ENCODE data around the gene SMTN.
"Not testable (repeated sequence)": the region's sequence is repeated elsewhere in the genome, so short reads cannot be mapped to it uniquely, and the experiment has no call there.

SMTN gene

DNA sequence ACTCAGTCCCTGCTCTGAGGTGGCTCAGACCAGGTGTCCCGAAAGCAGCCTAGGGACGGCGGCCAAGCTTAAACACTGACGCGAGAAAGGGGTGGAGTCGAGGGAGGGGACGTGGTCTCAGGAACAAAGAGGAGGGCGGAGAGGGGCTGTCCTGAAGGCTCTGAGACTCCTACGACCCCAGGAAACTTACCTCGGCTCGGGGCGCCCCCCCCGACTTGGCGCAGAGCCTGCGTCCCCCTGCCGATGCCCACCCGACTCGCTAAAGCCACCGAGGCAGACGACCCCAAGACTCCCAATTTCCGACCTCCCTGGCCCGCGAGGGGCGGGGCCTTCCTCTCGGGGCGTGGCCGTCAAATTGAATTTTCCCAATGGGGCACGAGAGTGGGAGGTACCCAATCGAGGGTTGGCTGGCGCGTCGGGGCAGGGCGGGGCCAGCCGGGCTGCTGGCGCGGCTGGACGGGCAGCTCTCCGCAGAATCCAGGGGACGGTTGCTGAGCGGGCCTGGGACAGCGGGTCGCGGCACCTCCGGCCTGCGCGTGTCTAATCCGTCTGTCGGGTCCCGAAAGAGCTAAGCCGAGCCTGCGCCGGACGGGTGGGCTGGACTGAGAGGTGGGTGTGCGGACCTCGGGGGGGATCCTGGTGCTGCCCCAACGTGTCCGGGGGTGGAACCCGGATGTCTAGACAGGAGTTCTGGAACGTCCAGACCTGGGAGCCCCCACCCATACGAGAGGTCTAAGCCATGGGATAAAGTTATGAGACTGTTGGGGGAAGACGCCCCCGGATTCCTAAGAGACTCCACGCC lies at the start of gene SMTN:
Gene SMTN (plus strand): TSS at position 471 of the 802 bp plus-strand sequence. CDS start 1,941 bp downstream, outside the sequence.
- peak; percentile 91 to 93 for DNase-seq

DNA sequence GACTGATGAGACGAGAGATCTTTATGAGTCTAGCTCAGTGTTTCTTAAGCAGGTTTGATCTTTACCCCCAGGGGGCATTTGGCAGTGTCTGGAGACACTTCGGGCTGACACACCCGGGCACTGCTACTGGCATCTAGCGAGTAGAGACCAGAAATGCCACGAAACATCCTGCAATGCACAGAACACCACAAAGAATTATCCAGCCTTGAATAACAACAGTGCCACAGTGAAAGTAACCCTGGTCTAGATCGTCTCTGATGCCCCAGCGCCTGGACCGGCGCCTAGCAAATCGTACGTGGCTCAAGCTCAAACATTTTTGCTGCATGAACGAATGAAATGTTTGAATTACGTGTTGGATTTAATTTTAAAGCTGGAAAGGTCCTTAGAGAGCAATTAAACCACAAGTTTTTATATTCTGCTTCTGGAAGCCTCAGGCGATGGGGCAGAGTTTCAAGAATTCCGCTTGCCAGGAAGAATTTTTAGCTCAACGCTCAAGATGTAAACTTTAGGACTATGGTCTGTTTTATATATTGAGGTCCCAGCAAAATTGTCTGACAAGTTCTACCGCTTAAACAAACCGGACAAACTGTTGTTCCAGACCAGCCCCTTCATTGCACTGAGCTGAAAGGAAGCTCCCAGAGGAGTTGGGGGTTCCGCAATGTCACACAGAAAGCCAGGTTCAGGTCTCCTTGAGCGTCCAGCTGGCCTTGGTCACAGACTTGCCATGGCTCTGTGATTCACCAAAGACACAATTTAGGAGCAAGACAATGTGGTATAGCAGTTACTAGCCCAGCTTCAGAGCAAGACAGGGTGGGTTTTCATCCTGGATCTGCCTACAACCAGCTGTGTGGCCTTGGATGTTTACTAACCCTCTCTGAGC lies 44.2 kb upstream of the SMTN start:
- no peak for DNase-seq

DNA sequence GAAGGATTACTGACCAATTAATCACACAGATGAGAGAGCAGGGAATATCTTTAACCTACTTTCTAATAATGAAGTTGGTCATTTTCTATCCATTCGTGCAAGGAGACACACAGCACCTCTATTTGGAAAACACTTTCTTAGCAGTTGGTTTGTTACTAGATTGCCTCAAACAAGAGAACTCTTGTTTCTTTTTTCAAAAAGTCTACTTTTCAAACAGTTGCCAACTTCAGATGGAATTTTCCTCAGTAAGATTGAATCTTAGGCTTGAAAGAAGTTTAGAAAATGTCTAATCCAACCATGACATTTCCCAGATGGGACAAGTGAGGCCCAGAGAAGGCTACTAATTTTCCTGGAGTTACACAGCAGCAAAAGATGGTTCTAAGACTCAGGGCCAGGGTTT lies 42.4 kb upstream of the SMTN start:
- no peak for DNase-seq

DNA sequence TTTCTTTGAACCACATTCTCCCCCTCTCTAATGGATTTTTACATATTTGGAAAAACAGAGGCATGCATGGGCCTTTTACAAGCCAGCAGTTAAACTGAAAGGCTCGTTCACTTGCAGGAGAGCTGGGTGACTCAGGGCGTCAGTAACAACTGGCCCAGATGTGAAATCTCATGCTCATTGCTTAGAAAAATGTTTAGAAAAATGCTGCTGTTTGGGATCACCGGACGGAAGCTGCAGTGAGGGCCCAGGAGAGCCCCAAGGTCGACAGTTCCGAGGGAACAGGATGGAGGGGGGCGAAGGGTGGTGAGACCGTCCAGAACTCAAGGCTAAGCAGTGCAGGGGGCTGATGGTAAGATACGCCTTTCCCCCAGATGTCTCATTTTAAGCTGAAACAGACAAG lies 41.7 kb upstream of the SMTN start:
- DNase-seq: no peak

DNA sequence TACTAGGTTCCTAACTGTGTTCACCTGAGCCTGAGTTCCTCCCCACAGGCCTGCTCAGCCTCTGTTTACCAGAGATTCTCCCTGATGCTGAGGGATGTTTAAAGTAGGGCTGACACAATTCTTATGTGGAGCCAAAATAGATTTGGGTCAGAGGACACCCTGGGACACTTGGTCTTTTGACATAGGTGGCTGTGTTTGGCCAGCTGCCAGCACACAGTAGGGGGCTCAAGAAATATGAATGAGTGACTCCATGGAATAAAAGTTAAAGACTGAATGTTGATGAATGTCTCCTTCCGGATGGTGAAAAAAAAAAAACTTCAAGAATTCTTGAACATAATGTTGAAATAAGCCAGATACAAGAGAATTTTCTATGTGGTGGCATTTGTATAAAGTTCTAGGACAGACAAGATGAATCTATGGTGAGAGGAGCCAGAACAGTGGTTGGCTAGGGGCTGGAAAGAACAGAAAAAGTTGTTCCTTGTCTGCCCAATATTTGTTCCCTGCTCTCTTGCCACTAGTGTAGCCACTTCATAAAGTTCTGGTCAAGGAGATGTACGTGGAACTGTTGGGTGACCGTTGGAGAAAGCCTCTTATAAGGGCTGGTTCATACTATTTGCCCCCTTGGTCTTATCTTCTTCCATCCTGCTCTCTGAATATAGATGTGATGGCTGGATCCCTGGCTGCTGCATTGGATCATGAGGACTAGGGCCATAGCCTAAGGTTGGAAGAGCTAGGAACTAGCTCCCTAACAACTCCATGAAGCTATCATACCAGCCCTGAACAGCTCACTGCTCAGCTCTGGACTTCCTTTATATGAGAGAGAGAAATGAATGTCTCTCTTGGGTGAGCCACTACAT lies 40.3 kb upstream of the SMTN start:
- DNase-seq: no peak

DNA sequence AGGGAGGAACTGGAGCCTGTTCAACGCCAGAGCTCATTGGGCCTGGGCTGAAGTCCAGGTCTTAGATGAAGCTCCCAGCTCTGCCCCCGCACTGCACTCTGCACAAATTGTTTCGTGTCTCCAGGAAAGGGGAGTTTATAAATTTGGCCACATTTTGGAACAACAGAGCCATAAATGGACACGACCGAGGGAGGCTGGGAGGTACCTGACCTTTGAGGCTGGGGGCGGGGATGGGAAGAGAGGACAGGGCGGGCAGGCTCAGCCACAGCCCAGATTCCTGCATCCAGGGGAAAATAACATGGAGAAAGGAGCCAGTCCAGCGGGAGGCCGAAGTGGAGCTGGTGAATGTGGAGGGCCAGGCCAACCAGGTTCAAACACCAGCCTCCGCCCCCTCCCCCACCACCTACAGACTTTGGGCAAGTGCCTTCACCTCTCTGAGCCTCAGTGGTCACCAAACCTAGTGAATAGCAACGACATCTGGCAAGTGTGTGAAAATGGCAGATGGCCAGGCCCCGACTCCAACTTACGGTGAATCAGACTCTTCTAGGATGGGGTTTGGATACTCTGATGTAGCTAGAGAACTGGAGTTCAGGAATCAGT lies 36.8 kb upstream of the SMTN start:
- no peak for DNase-seq

DNA sequence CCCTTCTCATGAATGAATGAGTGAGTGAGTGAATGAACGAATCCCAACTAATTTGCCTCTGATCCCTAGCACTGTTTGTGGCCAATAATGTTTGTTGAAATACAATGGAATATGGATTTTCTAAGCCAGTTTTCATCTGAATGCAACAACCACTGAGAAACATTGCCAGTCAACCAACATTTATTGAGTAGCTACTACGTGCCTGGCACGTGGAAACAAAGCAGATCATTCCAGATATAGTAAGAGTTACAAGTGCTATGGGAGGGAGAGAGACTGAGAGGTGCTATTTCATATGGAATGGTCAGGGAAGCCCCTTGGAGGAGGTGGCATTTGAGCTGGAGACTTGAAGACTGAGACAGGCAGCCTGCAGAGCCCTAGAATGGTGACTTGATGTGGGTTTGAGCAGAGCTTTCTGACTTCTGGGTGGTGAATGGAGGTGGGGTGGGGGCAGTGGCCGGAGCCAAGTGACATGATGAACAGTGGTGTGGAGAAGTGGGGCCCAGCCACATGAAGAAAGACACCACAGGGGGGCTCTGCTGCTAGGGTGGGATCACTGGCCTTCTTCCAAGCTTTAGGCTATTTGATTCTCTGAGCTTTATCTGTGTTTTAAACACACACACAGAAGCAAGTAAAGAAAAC lies 35.1 kb upstream of the SMTN start:
- DNase-seq: no peak

DNA sequence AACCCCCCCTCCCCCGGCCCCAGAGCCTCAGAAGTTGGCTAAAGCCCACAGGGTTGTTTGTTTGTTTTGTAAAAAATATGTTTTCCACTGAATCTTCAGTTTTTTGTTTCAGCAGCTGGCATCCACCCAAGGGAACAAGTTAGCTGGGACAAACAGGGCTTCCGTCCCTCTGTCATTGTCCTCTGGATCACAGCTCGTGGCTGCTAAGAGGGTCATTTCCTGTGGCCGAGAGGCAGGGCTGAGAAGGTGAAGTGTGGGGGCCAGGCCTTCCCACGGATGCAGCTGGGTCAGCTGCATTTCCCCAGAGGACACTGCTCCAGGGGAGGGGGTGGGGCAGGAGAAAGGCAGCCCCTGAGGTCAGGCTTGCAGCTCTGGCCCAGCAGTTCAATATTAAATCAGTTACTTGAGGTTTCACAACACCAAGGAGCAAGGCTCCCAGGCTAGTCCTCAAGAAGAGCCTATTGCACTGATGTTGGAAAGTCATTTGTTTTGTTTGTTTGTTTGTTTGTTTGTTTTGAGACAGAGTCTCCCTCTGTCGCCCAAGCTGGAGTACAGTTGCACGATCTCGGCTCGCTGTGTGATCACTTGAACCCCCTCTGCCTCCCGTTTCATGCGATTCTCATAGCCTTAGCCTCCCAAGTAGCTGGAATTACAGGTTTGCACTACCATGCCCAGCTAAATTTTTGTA lies 34.4 kb upstream of the SMTN start:
- DNase-seq: no peak

DNA sequence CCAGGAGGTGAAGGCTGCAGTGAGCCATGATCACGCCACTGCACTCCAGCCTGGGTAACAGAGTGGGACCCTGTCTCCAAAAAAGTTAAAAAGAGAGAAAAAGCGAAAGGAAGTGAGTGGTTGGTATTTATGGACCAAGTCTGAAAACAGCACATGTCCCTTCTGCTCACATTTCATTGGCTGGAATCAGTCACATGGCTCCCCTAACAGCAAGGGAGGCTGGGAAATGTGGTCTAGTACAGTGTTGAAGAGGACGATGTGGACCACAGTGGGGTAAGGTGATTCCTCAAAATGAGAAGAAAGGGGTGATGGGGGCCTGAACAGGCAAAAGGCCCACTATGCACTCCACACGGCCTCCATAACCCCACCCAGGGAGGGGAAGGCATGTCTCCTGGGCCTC lies 32.5 kb upstream of the SMTN start:
- no peak for DNase-seq

DNA sequence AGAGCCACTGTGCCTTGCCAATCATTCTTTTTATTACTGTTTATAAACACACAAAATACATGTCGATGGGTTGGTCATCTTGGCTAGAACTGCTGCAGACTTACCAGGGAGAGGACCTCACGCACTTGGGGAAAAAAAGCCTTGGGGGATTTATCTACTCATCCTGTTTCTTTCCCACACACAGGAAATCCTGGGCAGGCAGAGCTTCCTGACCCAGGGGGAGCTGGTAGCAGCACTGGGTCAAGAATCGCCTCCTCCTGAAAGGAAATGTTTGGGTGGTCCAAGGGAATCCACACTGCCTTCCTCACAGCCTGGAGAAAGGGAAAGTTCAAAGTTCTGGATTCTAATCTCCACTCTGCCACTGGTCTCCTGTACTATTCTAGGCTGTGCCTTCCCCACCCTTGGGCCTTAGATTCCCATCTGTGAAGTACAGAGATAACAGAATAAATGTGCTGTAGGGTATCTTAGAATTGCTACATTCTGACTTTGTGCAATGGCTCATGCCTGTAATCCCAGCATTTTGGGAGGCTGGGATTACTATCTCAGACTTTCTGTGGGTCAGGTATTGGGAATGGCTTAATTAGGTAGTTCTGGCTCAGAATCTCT lies 31.2 kb upstream of the SMTN start:
- no peak for DNase-seq

DNA sequence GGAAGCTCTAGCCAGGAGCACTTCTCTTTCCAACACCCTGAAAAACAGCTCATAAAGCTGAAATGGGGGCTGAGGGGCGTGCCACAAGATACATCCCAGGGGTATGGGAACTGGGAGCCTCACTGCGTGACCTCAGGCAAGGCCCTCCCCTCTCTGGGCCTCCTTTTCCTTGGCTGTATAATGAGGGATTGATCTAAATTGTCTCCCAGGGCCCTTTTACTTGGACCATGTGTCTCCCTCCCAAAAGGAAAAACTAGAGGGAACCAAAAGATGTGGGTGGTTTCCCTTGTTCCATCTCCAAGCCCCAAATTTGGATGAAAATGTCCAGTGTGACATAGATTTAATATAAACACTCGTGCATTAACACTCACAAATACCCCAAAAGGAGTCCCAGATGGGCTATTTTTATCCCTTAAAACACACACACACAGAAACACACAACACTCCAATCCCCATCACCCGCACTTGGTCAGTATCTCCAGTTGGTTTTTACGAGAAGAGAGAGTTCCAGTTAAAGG lies 25.9 kb upstream of the SMTN start:
- DNase-seq: no peak

DNA sequence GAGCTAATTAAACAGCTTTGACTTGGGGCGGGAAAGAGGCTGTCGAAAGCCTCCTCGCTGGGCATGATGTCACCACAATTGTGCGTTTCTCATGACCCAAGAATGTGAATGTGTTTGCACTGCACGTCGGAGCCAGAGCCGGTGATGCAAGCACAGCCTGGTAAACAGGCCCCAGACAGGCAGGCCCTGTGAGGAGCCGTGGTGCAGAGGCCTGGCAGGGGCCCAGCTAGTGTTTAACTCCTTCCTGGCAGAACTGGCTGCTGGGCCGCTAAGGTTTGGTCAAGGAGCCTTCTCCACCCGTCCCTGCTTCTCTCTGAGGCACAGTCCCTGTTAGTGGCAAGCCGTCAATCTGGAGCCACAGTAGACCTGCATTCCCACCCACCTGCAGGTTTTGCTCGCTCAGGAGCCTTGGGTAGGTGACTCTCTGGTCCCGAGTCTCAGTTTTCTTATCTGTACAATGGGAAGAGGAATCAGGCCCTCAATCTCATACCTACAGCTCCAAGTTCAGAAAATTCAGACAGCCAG lies 25.4 kb upstream of the SMTN start:
- DNase-seq: no peak

DNA sequence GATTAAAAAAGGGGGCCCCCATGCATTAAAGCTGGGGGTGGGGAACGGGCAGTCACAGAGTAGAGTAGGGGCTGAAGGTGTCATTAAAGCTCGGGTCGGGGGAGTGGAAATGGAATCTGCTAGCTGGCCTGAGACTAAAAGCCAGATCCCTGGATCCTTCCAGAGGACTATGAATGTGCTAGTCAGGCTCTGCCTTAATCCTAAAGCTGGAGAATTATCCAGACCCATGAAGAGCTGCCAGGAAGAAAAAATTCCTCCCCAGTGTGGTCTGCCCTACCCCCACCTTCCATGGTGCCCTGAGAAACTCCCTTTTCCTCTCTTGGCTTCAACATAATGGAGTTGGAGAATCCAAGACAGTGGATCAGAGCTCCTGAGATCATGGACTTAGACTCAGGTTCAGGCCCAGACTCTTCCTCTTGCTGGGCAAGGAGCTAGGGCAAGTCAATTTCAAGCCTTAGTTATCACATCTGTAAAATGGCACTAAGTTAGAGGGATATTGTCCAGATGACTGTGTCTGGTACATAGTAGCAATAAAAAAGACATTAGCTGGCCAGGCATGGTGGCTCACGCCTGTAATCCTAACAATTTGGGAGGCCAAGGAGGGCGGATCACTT lies 24.0 kb upstream of the SMTN start:
- DNase-seq: no peak

DNA sequence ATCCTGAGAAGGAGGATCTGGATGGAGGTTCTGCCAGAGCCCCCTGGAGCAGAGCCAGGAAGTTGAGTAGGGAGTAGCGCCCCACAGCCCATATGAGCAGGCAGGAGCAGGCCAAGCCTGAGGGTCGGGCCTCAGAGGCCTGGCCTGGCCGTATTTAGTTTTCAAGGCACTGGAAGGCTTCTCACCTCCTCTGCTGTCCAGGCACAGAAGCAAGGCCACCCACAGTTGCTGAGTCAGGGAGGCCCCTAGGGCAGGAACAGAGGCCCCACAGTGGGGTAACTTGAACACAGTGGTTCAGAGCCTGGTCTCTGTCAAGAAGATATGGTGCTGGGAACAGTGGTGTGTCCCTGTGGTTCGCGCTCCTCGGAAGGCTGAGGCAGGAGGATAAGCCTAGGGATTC lies 21.5 kb upstream of the SMTN start:
- DNase-seq: not testable (repeated sequence)

DNA sequence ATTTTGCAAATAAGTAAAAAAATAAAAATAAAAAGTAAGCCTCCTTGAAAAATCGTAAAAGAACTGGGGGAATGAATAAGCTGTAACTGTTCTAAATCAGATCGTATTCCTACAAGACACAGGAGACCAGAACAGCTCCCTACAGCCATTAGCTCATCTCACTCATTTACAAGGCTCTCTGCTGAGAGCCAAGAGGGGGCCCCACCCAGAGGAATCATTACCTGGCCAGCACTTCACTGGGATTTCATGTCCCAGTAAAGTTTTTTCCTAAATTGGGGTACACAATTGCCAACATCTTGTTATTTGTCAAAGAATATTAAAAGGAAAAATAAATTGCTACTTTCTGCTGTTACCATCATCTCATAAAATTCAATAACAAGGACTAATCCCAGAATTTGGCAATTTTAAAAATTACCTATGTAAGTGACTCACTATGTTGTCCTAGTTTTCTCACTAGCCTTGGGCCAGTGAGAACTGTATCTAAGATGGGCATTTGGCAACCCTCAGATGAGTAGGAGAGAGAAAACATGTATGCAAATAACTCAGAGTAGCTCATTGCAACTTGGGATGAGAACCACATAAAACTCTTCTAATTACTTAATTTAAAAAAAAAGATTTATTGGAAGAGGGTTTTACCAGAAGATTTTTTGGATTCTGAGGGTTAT lies 18.4 kb upstream of the SMTN start:
- DNase-seq: no peak

DNA sequence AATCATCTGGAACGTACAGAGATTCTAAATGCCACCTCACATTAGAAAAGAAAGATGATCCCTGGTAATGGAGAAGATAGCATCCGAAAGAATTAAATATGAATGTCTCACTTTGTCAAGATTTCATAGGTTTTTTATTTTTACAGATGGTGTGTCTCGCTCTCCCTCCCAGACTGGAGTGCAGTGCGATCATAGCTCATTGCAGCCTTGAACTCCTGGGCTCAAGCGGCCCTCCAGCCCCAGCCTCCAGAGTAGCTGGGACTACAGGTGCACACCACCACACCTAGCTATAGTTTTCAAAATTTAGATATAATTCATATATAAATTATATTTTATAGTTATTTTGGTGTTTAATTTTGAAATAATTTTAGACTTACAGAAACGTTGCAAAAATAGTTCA lies 16.7 kb upstream of the SMTN start:
- no peak for DNase-seq

DNA sequence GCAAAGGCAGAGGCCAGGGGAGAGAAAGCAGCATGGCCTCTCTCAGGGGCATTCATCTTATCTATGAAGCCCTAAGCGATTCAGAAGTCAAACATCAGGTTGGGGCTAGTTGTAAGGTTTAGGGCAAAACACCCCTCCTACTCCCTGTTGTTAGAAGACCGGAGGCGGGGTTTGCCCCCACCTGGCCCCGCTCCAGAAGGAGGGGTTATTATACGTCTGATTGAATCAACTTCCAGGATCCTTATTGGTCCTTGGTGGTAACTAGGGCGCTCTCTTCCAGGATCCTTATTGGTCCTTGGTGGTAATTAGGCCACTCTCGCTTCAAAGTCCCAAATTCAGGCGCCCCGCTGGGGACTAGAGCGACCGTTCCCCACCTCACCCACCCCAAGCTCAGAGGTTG lies 12.1 kb upstream of the SMTN start:
- DNase-seq: no peak

DNA sequence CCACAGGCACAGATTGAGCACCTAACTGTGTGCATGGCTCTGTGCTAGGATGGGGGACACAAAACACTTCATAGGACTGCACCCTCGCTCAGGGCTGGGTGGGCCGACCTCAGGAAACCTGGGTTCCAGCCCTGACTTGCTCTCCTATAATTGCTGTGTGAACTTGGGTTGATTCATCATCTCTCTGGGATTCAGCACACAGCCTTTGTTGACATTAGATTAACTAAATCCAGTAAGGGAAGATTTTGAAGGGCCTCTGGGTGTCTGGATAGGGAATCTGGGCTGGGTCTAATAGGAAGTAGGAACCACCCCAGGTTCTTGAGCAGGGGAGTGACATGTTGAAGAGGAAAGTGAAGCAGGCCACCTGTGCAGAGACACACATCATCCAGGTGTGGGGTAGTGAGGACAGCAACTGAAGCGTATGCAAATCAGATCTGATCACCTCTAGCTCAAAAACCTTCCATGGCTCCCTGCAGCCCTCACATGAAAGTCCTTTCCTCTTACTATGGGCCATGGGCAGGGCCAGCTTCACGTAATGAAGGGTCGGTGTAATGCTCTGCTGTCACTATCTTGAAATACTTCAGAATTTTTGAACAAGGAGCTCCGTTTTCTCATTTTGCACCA lies 11.3 kb upstream of the SMTN start:
- DNase-seq: not testable (repeated sequence)

DNA sequence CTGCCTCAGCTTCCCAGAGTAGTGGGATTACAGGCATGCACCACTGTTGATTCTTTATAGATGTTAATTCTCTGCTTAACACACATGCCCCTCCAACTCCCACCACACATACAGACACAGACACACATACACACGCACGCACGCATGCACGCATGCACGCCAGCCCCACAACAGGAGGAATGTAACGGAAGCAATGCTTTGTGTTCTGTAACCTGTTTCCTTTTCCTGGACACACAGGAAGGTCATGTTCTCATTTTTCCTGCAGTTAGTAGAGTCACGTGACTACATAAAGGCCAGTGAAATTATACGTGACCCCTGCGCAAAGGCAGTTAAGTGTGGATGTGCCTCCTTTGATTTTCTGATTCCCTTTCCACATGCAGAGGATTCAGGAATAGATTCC lies 8.0 kb upstream of the SMTN start:
- DNase-seq: not testable (repeated sequence)

Measured in stimulated activated CD4-positive, alpha-beta T cell treated with anti-CD3 and anti-CD28 coated beads, Interleukin-2, amount 100 ng/mL, for 24 hours (primary cell).